WTC11 (cell line): ENCODE results near the gene TIFAB. TPM values are rescaled to one million over a fixed set of nuclear protein-coding genes. Genes with fewer than 3 reads are reported as not detected.

ENCODE experiments used
- ATAC-seq: fragments of 200-7000 bp; cut with Tn5 transposase; 2 replicates; pipeline ENCODE4 v1.10.0; 2021; ENCODE audit warnings: mild to moderate bottlenecking, moderate library complexity
- CTCF ChIA-PET: fragments of 300-600 bp; sonication (Branson Sonifier 250); formaldehyde crosslinking; loops from one replicate; lab custom pipeline; 2021; ENCODE audit warnings: antibody characterized with exemption; lab: Charles Lee
- POLR2A ChIA-PET: fragments of 350-600 bp; sonication (Branson Sonifier 250); formaldehyde crosslinking; loops from one replicate; lab custom pipeline; 2021; ENCODE audit warnings: antibody characterized with exemption; lab: Charles Lee
- DNase-seq: peaks from one replicate; pipeline ENCODE4 v3.0.0; 2021; ENCODE audit warnings: low spot score
- H3K27ac Mint-ChIP-seq: 2 replicates; pipeline ENCODE4 v1.8.0; 2021; ENCODE audit warnings: mixed read lengths
- H3K27me3 Mint-ChIP-seq: 2 replicates; pipeline ENCODE4 v1.8.0; 2021; ENCODE audit warnings: low read depth, mild to moderate bottlenecking, moderate library complexity, mixed read lengths
- H3K36me3 Mint-ChIP-seq: 2 replicates; pipeline ENCODE4 v1.8.0; 2021; ENCODE audit warnings: mixed read lengths
- H3K4me1 Mint-ChIP-seq: 2 replicates; pipeline ENCODE4 v1.8.0; 2022; ENCODE audit warnings: mixed read lengths
- H3K4me3 Mint-ChIP-seq: 2 replicates; pipeline ENCODE4 v1.8.0; 2021; ENCODE audit warnings: mild to moderate bottlenecking, moderate library complexity, mixed read lengths
- H3K9me3 Mint-ChIP-seq: 2 replicates; pipeline ENCODE4 v1.8.0; 2021; ENCODE audit warnings: mixed read lengths
- CDX4 ChIP-seq: fragments of 250-450 bp; sonication (Bioruptor Pico); IDR thresholded peaks from 2 replicates; pipeline ENCODE4 v1.9.0; 2021; ENCODE audit warnings: moderate library complexity, mild to moderate bottlenecking, inconsistent platforms, borderline replicate concordance
- E2F1 ChIP-seq: sonication (generic); formaldehyde crosslinking; IDR thresholded peaks from 2 replicates; pipeline ENCODE4 v1.8.0; 2022; ENCODE audit warnings: mild to moderate bottlenecking, missing genetic modification reagents
- FOXK1 ChIP-seq: sonication (generic); formaldehyde crosslinking; IDR thresholded peaks from 2 replicates; pipeline ENCODE4 v1.8.0; 2022; ENCODE audit warnings: mild to moderate bottlenecking, moderate library complexity, missing genetic modification reagents
- GABPB1 ChIP-seq: sonication (generic); formaldehyde crosslinking; IDR thresholded peaks from 2 replicates; pipeline ENCODE4 v1.8.1; 2023; ENCODE audit warnings: mild to moderate bottlenecking, missing genetic modification reagents
- IRF2 ChIP-seq: sonication (generic); formaldehyde crosslinking; IDR thresholded peaks from 2 replicates; pipeline ENCODE4 v1.8.0; 2022; ENCODE audit warnings: low read depth, missing genetic modification reagents, borderline replicate concordance
- KAT7 ChIP-seq: sonication (generic); formaldehyde crosslinking; IDR thresholded peaks from 2 replicates; pipeline ENCODE4 v1.8.1; 2023; ENCODE audit warnings: missing genetic modification reagents, mild to moderate bottlenecking, borderline replicate concordance
- MXD4 ChIP-seq: fragments of 250-450 bp; sonication (Bioruptor Pico); IDR thresholded peaks from 2 replicates; pipeline ENCODE4 v1.8.0; 2021; ENCODE audit warnings: mild to moderate bottlenecking, moderate library complexity, borderline replicate concordance
- RELA ChIP-seq: sonication (generic); formaldehyde crosslinking; IDR thresholded peaks from 2 replicates; pipeline ENCODE4 v1.8.1; 2022; ENCODE audit warnings: missing genetic modification reagents, mild to moderate bottlenecking, borderline replicate concordance
- SMAD3 ChIP-seq: sonication (generic); formaldehyde crosslinking; IDR thresholded peaks from 2 replicates; pipeline ENCODE4 v1.8.0; 2022; ENCODE audit warnings: missing genetic modification reagents, mild to moderate bottlenecking, borderline replicate concordance
- SOX15 ChIP-seq: fragments of 250-450 bp; sonication (Bioruptor Pico); IDR thresholded peaks from 2 replicates; pipeline ENCODE4 v1.9.0; 2021; ENCODE audit warnings: mild to moderate bottlenecking
- TEAD1 ChIP-seq: sonication (generic); formaldehyde crosslinking; IDR thresholded peaks from 2 replicates; pipeline ENCODE4 v1.8.0; 2022; ENCODE audit warnings: mild to moderate bottlenecking, missing genetic modification reagents
- TEAD4 ChIP-seq: sonication (generic); formaldehyde crosslinking; IDR thresholded peaks from 2 replicates; pipeline ENCODE4 v1.8.0; 2022; ENCODE audit warnings: mild to moderate bottlenecking, missing genetic modification reagents
- ZNF281 ChIP-seq: sonication (generic); formaldehyde crosslinking; IDR thresholded peaks from 2 replicates; pipeline ENCODE4 v1.8.0; 2023; ENCODE audit warnings: mild to moderate bottlenecking, missing genetic modification reagents
- total RNA-seq: library from RNA; stranded (reverse); gene quantifications from 3 replicates; pipeline ENCODE4 v1.2.3, GENCODE V29; 2021
- TF ChIP-seq, protein P1 (sequence below): fragments of 250-450 bp; sonication (Bioruptor Pico); IDR thresholded peaks from 2 replicates; pipeline ENCODE4 v1.9.0; 2021; ENCODE audit warnings: mild to moderate bottlenecking
- TF ChIP-seq, protein P2 (sequence below): sonication (generic); formaldehyde crosslinking; IDR thresholded peaks from 2 replicates; pipeline ENCODE4 v1.8.0; 2022; ENCODE audit warnings: mild to moderate bottlenecking, missing genetic modification reagents
- TF ChIP-seq, protein P3 (sequence below): sonication (generic); formaldehyde crosslinking; IDR thresholded peaks from 2 replicates; pipeline ENCODE4 v1.8.1; 2023; ENCODE audit warnings: mild to moderate bottlenecking, missing genetic modification reagents, moderate library complexity

The TIFAB gene
- total RNA-seq, 1 experiment from 2014 or later: not detected

- no peaks in the 10 kb centered on the region; the same call in 1 of the 2 replicates for H3K27me3 Mint-ChIP-seq
- H3K4me3 Mint-ChIP-seq: peak overlapping the region; percentile 81
- ChIA-PET CTCF (interaction anchor here (0.7 to 5.8 kb wide), 11 partner anchors 23 to 345 kb away, joined by 3 to 50 read pairs (median 8); no protein-coding TSS in a partner anchor), POLR2A (interaction anchor here (0.6 kb wide), 1 partner anchor 345 kb away, joined by 8 read pairs; no protein-coding TSS in a partner anchor)
- H3K9me3 Mint-ChIP-seq: no peaks in the 10 kb centered on the region
- ATAC-seq (peak; percentile 13), DNase-seq (peak; percentile 49)
- no peaks in the 10 kb centered on the region for H3K36me3 Mint-ChIP-seq
- peaks cover 48% of the 10 kb centered on the region for H3K4me1 Mint-ChIP-seq
- H3K27ac Mint-ChIP-seq: no peak overlapping the region
- TF ChIP-seq TEAD1 (CRISPR knock-in tag) (0 out of 2 replicates have a peak, but pooled peaks have one; percentile 7), RELA (no peak), FOXK1 (no peak), SOX15 (CRISPR knock-in tag) (no peak)
These were observed 37.5 kb upstream of the TIFAB start for GRCh38 chr5:135489466-135490244.

- peak; percentile 56 for ATAC-seq
- no peaks in the 10 kb centered on the region; the same call in 1 of the 2 replicates for H3K27me3 Mint-ChIP-seq
These were observed 36.7 kb upstream of the TIFAB start for GRCh38 chr5:135488727-135489465.

More at GRCh38 chr5:135488727-135489465, 36.7 kb upstream of the TIFAB start:
- H3K9me3 Mint-ChIP-seq: no peaks in the 10 kb centered on the region
- peak; percentile 86 for DNase-seq
- H3K4me1 Mint-ChIP-seq: peaks cover 55% of the 10 kb centered on the region
- H3K27ac Mint-ChIP-seq: no peak overlapping the region
- TF ChIP-seq SMAD3 (CRISPR knock-in tag): no peak
- TF ChIP-seq, protein P1, sequence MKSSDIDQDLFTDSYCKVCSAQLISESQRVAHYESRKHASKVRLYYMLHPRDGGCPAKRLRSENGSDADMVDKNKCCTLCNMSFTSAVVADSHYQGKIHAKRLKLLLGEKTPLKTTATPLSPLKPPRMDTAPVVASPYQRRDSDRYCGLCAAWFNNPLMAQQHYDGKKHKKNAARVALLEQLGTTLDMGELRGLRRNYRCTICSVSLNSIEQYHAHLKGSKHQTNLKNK (CRISPR knock-in tag): no peak
- TF ChIP-seq, protein P2, sequence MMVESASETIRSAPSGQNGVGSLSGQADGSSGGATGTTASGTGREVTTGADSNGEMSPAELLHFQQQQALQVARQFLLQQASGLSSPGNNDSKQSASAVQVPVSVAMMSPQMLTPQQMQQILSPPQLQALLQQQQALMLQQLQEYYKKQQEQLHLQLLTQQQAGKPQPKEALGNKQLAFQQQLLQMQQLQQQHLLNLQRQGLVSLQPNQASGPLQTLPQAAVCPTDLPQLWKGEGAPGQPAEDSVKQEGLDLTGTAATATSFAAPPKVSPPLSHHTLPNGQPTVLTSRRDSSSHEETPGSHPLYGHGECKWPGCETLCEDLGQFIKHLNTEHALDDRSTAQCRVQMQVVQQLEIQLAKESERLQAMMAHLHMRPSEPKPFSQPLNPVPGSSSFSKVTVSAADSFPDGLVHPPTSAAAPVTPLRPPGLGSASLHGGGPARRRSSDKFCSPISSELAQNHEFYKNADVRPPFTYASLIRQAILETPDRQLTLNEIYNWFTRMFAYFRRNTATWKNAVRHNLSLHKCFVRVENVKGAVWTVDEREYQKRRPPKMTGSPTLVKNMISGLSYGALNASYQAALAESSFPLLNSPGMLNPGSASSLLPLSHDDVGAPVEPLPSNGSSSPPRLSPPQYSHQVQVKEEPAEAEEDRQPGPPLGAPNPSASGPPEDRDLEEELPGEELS: no peak
- TF ChIP-seq IRF2: no peak
- TF ChIP-seq, protein P3, sequence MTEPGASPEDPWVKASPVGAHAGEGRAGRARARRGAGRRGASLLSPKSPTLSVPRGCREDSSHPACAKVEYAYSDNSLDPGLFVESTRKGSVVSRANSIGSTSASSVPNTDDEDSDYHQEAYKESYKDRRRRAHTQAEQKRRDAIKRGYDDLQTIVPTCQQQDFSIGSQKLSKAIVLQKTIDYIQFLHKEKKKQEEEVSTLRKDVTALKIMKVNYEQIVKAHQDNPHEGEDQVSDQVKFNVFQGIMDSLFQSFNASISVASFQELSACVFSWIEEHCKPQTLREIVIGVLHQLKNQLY (CRISPR knock-in tag): no peak
- no peak for TF ChIP-seq KAT7 (CRISPR knock-in tag)
- no peak for TF ChIP-seq TEAD4 (CRISPR knock-in tag)
- TF ChIP-seq ZNF281: peak; percentile 63; the same call in 1 of the 2 replicates
- peak; percentile 12; the same call in 1 of the 2 replicates for TF ChIP-seq GABPB1 (CRISPR knock-in tag)
- TF ChIP-seq MXD4 (CRISPR knock-in tag): no peak
- TF ChIP-seq CDX4 (CRISPR knock-in tag): no peak
- no peak for TF ChIP-seq E2F1
- POLR2A ChIA-PET: interaction anchor here (0.6 to 1.6 kb wide), 3 partner anchors 19 to 47 kb away, joined by 3 read pairs; no protein-coding TSS in a partner anchor
- H3K4me3 Mint-ChIP-seq: peak overlapping the region; percentile 81
- no peaks in the 10 kb centered on the region for H3K36me3 Mint-ChIP-seq
- CTCF ChIA-PET: interaction anchor here (1.0 to 5.8 kb wide), 8 partner anchors 23 to 78 kb away, joined by 3 to 42 read pairs (median 14); no protein-coding TSS in a partner anchor
